Activated CD4-positive, CD25-positive, alpha-beta regulatory T cell (primary cell): ENCODE measurements around the gene ZNF324B.
"Not testable (repeated sequence)": the region's sequence is repeated elsewhere in the genome, so short reads cannot be mapped to it uniquely, and the experiment has no call there.

Experiments used
- DNase-seq, 4 experiments: peaks; one replicate each; lab custom pipeline; 2025; lab: John Stamatoyannopoulos, UW

ZNF324B gene

GRCh38 chr19:58455306-58455705, 3.9 kb downstream of the ZNF324B start:
- DNase-seq: no peak

DNA sequence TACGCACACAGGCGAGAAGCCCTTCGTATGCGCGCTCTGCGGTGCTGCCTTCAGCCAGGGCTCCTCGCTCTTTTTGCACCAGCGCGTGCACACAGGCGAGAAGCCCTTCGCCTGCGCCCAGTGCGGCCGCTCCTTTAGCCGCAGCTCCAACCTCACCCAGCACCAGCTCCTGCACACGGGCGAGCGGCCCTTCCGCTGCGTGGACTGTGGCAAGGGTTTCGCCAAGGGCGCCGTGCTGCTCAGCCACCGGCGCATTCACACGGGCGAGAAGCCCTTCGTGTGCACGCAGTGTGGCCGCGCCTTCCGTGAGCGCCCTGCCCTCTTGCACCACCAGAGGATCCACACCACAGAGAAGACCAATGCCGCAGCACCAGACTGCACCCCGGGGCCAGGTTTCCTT, 4.7 kb downstream of the ZNF324B start:
- DNase-seq: no peak

DNA sequence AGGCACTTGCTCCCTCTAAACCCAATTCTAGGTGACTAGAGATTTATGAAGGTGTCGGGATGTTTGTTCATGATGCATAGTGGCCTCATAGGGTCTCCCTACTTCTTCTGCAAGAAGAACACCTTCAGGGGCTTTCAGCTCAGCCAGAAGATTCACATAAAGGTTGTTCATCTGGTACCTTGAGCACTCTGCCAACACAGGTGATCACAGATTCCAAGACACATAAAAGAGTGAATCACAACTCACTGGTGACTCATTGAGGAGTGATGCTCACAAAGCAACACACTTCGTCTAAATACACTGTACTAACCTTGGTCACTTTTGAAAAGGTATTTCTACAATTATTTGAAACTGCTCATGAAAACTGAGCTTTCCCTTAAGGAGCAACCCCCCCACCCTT, 8.6 kb downstream of the ZNF324B start:
- no peak for DNase-seq

- no peak for DNase-seq
Observed at GRCh38 chr19:58466089-58466759, 14.8 kb downstream of the ZNF324B start.

DNA sequence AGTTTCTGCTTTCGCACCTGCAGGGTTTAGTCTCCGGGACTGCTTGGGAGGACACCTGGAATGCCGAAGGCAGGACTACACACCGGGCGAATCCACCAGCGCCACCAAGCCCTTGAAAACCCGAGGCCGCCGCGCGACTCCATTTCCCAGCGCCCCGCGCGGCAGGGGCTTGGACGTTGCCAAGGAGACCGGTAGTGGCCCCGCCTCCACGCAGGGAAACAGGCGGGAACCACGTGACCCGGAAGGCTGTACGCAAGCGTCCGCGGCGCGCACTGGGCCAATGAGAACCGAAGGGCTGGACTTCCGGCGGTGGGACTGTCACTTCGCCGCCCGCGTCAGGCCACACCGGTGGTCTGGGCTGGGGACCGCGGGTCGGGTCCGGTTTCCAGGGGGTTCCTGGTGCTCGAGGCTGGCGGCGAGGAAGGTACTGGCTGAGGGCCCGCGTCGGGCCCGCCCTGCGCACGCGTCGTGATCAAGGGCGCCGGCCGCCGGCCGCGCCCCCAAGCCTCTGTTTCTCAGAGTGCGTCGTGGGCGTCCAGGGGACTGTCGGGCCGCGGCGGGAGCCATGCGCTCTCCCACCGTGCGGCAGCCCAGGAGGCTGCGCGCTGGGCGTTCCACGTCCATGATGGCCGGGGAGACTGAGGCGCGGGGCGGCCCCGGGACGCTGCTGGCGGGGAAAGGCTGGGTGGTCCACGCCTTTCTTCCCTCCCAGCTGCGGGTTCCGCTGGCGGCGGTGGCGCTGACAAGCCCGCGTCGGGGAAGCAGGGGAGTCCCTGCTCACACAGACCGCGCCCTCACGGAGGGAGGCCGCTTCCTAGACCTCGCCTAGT, 15.6 kb downstream of the ZNF324B start, which contains the start of gene ZNF324:
ZNF324 (plus strand) TSS at position 321 of the 830 bp plus-strand sequence. CDS start 2,106 bp downstream, outside the sequence.
- DNase-seq: peak; percentile 92 to 96 (median 93)

DNA sequence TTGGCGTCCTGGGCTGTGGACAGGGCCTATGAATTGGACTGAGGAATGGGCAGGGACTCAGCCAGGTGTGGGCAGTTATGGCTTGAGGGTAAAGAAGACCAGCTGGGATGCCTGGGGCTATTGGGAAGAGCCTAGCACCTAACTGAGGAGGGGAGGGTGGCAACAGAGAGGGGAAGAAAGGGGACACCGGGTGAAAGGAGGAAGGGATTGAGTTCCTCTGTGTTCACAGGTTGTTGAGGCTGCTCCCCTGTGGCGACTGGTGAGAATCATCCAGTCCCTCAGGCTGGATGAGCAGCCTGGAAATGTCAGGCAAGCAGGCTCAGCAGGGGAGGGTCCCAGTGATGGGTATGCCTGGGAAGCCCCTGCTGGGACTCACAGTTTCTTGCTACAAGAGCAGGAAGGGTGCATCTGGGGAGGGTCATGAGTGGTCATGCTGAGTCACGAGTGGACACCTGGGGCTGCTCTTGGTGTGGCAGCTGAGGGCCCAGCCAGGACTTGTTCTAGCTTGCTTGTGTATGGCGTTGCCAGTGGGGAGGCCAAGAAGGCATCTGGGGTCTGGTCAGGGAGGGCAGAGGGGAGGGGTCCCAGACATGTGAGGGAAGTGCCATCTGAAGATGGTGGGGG, 16.9 kb downstream of the ZNF324B start:
- no peak for DNase-seq

DNA sequence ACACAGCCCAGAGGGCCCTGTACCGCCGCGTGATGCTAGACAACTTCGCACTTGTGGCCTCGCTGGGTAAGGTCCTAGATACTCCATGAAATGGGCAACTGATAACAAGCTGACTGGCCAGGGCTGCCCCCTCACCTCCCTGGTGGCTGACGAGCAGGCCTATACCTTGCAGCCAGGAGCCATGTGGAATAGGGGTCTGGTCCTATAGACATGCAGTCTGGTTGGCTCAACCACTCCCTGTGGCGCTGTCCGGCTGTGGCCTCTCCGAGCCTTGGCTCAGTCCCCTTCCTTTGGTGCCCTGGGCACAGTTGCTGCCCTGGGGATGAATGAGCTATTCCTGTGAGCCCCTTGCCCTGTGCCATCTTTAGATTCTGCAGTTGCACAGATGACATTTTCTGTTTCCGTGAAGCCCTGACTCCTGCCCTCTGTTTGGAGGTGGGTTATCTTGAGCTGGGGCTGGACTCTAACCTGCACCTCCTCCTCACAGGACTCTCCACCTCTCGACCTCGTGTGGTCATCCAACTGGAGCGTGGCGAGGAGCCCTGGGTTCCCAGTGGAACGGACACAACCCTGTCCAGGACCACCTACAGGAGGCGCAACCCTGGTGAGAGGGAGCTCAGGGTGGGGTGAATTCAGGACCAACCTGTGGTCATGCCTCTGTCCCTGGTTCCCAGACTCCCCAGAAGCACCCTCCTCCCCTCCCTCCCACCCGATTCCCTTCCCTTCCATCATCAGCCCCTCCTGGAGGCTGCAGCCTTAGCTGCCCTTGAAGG, 18.0 kb downstream of the ZNF324B start:
- no peak for DNase-seq

DNA sequence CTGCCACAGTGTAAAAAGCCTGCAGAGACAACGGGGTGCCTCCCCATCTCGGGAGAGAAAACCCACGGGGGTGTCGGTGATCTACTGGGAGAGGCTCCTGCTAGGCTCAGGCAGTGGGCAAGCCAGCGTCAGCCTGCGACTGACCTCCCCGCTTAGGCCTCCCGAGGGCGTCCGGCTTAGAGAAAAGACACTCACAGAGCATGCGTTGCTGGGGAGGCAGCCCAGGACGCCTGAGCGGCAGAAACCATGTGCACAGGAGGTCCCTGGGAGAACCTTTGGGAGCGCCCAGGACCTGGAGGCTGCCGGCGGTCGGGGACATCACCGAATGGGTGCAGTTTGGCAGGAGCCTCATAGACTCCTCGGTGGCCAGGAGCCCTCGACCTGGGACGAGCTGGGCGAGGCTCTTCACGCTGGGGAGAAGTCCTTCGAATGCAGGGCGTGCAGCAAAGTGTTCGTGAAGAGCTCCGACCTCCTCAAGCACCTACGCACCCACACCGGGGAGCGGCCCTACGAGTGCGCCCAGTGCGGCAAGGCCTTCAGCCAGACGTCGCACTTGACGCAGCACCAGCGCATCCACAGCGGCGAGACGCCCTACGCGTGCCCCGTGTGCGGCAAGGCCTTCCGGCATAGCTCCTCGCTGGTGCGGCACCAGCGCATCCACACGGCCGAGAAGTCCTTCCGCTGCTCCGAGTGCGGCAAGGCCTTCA, 19.6 kb downstream of the ZNF324B start:
- not testable (repeated sequence) for DNase-seq

DNA sequence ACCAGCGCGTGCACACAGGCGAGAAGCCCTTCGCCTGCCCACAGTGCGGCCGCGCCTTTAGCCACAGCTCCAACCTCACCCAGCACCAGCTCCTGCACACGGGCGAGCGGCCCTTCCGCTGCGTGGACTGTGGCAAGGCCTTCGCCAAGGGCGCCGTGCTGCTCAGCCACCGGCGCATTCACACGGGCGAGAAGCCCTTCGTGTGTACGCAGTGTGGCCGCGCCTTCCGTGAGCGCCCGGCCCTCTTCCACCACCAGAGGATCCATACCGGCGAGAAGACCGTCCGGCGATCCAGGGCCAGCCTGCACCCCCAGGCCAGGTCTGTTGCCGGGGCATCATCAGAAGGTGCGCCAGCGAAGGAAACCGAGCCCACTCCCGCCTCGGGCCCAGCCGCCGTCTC, 20.3 kb downstream of the ZNF324B start:
- no peak for DNase-seq

DNA sequence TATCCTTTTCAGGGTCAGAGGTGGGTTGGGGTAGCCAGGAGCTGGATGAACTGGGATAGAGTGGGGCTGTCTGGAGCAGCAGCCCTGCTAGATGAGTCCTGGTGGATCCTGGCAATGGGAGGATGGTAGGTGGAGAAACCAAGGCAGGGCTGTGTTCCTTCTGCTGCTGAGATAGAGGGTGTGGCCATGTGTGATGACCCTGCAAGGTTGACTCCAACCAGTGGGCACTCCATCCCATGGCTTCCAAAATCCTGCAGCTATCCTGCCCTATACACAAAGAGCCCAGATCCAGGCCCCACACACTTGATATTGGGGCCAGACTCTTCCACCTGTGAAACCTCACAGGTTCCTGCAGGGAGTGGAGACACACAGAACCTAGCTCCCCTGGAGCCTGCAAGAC, 22.4 kb downstream of the ZNF324B start:
- DNase-seq: no peak

GRCh38 chr19:58474291-58474996, 23.0 kb downstream of the ZNF324B start:
- DNase-seq: no peak

- DNase-seq: no peak
Observed at GRCh38 chr19:58474997-58475713, 23.7 kb downstream of the ZNF324B start.

- DNase-seq: peak; percentile 81 to 94 (median 90)
Observed at GRCh38 chr19:58475714-58476497, 24.5 kb downstream of the ZNF324B start, which contains the start of gene ZNF446. Gene ZNF446 (plus strand): TSS chr19:58476352. CDS start chr19:58477219, 867 bp downstream.

DNA sequence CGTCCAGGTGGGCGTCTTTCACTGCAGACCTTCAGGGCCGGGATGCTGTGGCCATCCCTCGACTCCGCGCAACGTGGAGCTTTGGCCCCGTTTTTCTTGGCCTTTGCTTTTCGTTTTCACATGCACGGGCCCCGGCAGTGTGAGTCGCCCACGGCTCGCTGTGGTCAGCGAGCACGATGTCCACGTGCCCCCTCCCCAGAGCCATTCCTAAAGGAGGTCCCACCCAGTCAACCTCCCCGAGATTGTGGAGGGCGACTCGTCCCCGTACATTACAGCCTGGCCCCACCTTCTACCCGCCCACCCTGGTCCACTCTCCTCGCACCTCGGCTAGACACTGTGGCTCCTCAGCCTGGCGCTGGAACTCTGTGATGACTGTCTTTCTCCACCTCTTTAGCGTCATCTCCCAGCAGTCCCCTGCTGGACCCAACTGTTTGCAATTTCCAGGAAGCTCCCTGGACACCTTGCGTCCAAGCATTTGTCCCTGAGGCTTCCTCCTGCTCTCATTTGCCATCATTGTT, 25.1 kb downstream of the ZNF324B start:
- no peak for DNase-seq

- DNase-seq: no peak
Observed at GRCh38 chr19:58477130-58477529, 25.7 kb downstream of the ZNF324B start.

GRCh38 chr19:58477871-58478270, 26.4 kb downstream of the ZNF324B start:
- DNase-seq: no peak

- DNase-seq: no peak
Observed at GRCh38 chr19:58479303-58479702, 27.9 kb downstream of the ZNF324B start.

DNA sequence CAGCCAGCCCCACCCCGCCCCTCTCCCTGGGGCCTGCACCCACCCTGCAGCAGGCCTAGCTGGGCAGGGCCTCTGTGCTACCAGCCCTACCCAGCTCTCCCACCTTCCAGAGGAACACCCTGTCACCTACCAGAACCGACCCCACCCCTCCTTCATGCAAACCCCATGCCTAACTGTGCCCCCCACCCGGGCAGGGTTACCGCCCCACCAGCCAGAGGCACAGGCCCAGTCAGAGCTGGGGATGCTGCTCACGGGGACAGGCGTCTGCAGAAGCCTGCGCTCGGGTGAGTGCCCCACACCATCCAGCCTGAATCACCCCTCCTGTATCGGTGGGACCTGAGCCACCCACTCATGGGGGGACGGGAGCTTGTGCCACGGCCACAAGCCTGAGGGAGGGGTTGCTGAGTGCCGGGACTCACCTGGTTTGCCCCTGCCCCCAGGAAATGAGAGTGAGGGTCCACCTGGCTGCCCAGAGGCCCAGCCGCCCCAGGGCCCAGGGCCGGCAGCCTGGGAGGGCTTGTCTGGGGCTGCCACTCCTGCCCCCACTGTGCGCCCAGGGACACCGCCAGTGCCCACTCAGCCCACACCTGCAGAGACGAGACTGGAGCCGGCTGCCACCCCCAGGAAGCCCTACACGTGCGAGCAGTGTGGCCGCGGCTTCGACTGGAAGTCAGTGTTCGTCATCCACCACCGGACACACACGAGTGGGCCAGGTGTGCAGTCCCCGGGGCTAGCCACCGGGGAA, 28.5 kb downstream of the ZNF324B start:
- DNase-seq: no peak
